Stimulated activated CD8-positive, alpha-beta memory T cell treated with anti-CD3 and anti-CD28 coated beads, Interleukin-4, amount 100 ng/mL, for 4 hours (primary cell): ENCODE data around the gene FAM234B.

Source experiments
- DNase-seq, 2 donors: peaks; one replicate each; pipeline ENCODE4 v3.0.0-alpha.2; 2020; ENCODE audit warnings: low read depth in 2 of 2, low spot score in 1 of 2

Gene FAM234B

DNA sequence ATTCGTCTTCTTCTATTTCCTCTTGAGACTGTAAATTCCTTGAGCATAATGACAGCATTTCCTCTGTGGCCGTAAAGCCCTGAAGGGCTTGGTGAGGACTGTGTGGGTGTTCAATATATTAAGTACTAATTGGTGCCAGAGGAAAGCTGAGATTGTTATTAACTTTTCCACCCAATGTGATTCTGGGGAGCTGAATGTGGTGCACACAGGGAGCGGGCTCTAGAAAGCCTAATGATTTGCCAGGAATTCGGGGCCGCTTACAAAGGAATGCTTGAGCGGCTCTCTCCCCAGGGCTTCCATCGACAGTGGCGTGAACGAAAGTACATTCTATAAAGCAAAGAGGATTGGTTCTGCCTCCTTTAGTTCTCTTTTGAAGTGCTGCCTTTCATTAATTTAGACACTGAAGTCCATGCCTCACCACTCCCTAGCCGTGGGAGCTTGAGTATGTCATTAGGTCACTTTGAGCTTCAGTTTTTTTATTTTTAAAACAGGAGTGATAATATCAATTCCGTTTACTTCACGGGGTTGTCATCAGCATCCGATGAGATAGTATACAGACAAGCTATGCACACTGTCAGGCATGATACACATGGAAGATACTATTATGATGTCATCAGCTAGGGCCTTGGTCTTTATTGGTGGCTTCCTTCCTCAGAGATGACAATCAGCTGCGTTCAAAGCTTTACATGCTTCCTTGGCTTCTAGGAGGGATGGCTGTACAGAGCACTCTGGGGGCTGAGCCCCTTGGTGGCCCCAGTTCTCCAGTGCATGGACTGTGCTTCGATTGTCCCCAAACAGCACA is 70.3 kb downstream of the FAM234B start:
- no peak for DNase-seq

DNA sequence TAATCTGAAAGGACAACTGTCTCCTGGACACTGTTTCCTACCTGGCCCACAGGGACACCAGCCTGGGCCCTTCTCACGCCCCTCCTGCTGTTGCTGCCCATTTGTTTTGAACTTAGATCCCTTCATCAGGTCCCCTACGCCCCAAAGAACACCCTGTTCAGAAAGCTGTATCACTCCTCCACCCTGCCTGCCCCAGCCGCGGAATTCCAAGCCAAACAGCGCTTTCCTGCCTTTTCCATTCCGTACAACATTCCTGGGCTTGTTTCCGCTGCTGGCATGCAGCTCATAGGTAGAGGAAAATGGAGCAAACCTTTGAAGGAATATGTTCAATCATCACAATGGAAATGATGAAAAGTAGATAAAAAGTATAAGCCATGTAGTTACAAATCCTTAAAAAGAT is 72.1 kb downstream of the FAM234B start:
- DNase-seq = no peak

DNA sequence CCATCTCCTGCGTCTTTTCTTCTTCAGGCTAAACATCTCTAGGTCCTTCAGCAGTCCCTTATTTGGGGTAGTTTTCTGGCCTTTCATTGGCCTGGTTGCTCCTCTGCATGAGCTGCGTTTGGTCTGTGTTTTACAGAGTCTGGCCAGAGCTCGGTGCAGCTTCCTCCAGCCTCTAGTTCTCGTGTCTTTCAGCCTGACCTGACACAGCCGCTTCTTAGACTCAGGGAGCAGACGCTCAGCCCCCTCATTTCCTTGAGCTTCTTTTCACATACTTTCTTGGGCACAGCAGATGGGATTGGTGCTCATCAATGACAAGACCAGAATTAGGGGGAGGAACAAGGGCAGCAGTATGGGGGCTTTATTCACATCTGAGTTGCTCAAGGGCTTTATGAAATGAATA is 72.8 kb downstream of the FAM234B start:
- DNase-seq = no peak

DNA sequence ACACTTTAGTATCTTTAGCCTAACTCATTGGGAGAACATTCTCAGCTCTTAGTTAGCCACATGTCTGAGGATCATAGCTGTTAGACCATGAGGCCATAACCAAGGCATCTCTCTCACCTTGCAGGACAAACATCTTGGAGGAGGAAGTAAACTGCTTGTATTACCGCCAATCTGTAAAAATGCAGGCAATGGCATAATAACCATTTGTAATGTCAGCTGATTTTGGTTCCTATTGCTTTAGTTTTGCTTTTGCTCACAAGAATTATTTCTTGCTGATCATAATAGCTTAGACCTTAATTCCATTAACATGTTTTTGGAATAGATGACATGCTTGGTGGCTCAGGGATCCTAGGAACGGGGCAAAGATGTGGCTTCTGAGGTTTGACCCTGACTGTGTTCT is 75.6 kb downstream of the FAM234B start:
- no peak for DNase-seq

DNA sequence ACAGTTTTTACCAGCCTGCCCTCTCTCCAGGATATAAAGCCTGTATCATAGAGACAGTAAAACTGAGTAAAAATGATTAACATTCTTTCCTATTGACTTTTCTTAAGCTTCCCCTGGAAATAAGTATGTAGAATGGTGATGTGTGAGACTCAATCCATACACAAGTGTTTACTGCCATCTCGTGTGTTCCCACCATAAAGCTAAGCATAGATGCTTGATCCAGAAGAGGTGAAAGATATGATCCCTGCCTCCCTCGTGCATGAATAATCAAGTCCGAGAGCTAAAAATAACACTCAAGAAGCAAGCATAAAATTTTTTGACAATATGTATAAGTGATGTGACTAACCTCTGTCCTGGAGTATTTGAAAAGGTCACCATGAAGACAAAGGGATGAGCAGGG is 76.2 kb downstream of the FAM234B start:
- DNase-seq = no peak

DNA sequence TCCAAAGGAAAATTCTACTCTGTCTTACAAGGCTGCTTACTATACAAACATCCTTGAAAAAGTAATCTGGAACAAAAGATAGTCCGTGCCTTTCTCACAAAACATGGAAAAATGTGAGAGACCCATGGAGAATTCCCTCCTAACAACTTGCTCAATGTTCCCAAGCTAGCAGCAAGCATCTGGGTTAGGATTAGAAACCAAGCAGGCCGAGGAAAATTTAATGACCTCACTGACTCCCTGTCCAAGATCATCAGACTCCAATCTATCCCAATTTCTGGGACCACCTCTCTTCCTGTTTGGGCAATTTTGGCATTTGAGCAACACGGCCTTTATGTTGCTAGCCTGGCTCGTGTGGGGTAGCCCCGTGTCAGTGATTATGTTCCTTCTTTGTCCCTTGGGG is 77.4 kb downstream of the FAM234B start:
- DNase-seq = no peak

DNA sequence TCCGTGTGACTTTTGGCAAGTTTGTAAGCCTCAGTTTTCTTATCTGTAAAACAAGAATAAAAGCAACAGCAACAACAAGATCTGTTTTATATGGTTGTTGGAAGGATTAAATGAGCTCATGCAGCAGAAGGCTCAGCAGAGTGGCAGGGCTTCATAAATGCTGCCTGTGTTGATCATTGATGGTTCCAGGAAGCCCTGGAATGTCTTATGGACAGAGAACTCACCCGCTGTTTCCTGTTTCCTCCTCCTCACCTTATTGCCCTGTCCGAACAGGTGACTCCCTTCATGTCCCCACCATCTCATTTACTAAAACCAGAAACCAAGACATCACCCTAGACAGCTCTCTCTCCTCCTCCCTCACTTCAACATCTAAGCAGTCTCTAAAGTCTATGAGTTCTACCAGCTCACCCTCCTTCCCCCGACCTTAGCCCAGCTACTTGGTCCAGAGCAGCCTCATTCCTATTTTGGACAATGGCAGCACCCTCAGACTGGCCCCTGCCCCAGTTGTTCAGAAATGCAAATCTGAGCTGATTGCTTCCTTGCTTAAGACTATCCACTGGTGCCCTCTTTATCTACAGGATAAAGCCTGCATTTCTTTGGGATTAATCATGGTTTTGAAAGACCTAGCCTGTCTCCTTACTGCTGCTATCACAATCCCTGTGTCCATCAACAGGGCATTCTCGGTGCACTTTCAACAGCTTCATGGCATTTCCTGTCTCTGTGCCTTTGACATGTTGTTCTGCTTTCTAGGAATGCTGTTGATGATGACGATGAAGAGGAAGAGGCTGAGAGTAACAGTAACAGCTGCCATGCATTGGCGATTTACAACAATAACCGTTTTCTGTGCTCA is 80.7 kb downstream of the FAM234B start:
- DNase-seq = no peak

DNA sequence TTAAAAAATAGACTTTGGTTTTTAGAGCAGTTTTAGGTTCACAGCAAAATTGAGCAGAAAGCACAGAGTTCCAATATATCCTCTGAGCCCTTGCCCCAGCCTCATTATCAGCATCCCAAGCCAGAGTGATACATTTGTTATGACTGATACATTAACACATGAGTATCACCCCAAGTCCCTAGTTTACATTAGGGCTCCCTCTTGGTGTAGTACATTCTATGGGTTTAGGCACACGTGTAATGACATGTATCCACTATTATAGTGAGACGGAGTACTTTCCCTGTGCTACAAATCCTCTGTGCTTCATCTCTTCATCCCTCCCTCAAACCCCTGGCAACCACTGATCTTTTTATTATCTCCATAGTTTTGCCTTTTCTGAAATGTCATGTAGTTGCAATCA is 81.8 kb downstream of the FAM234B start:
- DNase-seq = no peak

DNA sequence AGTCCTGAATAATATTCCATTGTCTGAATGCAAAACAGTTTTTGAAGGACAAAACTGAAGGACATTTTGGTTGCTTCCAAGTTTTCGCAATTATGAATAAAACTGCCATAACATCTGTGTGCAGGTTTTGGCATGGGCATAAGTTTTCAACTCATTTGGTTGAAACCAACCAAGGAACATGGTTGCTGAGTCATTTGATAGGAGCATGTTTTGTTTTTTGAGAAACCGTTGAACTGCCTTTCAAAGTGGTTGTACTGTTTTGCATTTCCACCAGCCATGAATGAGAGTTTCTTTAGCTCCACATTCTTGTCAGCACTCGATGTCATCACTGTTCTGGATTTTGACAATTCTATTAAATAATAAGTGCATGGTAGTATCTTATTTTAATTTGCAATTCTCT is 82.3 kb downstream of the FAM234B start:
- DNase-seq = no peak

DNA sequence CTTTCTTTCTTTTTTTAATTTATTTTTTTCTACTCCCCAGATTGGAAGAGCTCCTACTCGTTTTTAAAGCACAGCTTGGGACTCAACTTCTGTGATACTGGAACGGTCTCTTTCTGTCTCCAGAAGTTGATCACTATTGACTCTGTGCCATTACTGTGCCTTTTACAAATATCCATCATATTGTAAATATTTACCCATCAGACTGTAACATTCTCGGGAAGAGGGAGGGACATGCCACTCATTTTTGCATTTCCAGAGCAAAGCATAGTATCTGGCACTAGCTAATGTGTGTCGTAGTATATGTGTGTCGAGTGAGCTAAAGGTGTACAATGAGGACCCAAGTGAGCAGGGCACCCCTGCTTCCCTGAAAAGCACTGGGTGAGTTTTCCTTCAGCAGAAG is 83.3 kb downstream of the FAM234B start:
- no peak for DNase-seq

DNA sequence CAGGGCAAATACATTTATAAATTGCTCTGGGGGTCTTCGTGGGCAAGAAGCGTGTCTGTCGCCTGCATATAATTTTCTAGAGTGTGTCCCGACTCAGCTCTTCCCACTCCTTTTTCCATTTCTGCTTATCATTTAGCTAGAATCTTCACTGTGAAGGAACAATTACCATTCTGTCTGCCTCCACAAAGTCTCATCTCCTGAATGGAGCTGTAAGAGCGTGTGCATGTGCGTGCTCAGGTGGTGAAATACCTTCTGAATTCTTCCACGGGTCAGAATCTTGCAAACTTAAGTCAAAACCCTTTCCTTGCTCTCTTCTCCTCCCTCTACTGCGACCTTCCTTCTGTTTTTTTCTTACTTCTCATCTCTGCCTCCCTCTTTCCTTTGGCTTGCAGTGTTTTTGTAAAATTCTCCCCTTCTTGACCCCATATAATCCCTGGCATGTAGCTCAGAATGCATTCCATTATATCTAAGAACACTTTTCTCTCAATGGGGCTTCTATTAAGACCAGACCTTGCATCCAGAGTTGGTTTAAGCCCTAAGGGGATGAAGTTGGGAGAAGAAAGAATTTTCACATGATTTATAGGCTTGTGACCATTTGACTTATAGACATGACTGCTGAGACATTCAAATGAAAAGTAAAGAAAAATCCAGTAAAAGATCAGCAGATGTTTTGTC is 84.2 kb downstream of the FAM234B start:
- no peak for DNase-seq

DNA sequence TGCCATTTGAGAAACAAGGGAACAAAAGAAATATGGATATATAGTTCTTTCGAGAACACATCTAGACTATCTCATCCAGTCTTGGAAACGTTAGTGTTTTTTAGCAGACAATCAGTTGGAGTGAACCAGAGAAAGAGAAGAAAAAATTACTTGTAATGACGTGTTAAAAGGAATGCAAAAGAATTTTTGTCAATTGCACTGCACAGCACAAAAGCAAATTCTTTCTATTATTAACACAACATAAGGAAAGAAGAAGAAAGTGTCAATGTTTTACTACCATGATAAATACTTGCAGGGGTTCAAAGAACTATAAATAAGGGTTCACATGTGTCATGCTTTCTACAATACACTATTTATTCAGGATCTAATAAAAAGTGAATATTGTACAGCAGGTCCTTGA is 86.8 kb downstream of the FAM234B start:
- no peak for DNase-seq
